Chondrocyte (in vitro differentiated cells): ENCODE results near the gene PACSIN1. TPM values are rescaled to one million over a fixed set of nuclear protein-coding genes. Genes with fewer than 3 reads are reported as not detected.

Experiments
- DNase-seq: peaks from one replicate; pipeline ENCODE4 v3.0.0; 2021; ENCODE audit warnings: mixed read lengths, low spot score
- H3K27ac Mint-ChIP-seq: one replicate; pipeline ENCODE4 v1.8.0; 2021; ENCODE audit warnings: mild to moderate bottlenecking, moderate library complexity, mixed read lengths; ENCODE audit not compliant: unreplicated experiment
- H3K27me3 Mint-ChIP-seq: 2 replicates; pipeline ENCODE4 v1.8.0; 2021; ENCODE audit warnings: low read depth, mixed read lengths
- H3K36me3 Mint-ChIP-seq: 2 replicates; pipeline ENCODE4 v1.8.0; 2021; ENCODE audit warnings: low read depth, mixed read lengths
- H3K4me1 Mint-ChIP-seq: 2 replicates; pipeline ENCODE4 v1.8.0; 2021; ENCODE audit warnings: low read depth, mild to moderate bottlenecking, mixed read lengths
- H3K4me3 Mint-ChIP-seq: one replicate; pipeline ENCODE4 v1.8.0; 2021; ENCODE audit warnings: mild to moderate bottlenecking, moderate library complexity, mixed read lengths; ENCODE audit not compliant: unreplicated experiment
- H3K9me3 Mint-ChIP-seq: 2 replicates; pipeline ENCODE4 v1.8.0; 2021; ENCODE audit warnings: low read depth, mixed read lengths
- CTCF ChIP-seq: fragments of 200-600 bp; sonication (generic); IDR thresholded peaks from 2 replicates; pipeline ENCODE4 v1.5.0; 2021; ENCODE audit warnings: antibody characterized with exemption, mild to moderate bottlenecking, moderate library complexity
- total RNA-seq: library from RNA; stranded (reverse); gene quantifications from 3 replicates; pipeline ENCODE4 v1.2.1, GENCODE V29; 2021

The PACSIN1 gene
- total RNA-seq, 1 donor from 2014 or later = 0.15 TPM

GRCh38 chr6:34438705-34439104 lies 27.2 kb upstream of the PACSIN1 start:
- DNase-seq = no peak
- Mint-ChIP-seq H3K4me1 (no peaks in the 10 kb centered on the region), H3K9me3 (peaks cover 6% of the 10 kb centered on the region), H3K4me3 (no peak overlapping the region), H3K36me3 (no peaks in the 10 kb centered on the region), H3K27ac (no peak overlapping the region), H3K27me3 (no peaks in the 10 kb centered on the region)
- no peak for TF ChIP-seq CTCF

- DNase-seq = no peak
- no peak overlapping the region for H3K27ac Mint-ChIP-seq
- no peak overlapping the region for H3K4me3 Mint-ChIP-seq
- no peak for TF ChIP-seq CTCF
- no peaks in the 10 kb centered on the region for H3K4me1 Mint-ChIP-seq
- peaks cover 6% of the 10 kb centered on the region for H3K9me3 Mint-ChIP-seq
- no peaks in the 10 kb centered on the region for H3K36me3 Mint-ChIP-seq
- H3K27me3 Mint-ChIP-seq = no peaks in the 10 kb centered on the region
Observed at GRCh38 chr6:34439442-34439841, 26.4 kb upstream of the PACSIN1 start.

DNA sequence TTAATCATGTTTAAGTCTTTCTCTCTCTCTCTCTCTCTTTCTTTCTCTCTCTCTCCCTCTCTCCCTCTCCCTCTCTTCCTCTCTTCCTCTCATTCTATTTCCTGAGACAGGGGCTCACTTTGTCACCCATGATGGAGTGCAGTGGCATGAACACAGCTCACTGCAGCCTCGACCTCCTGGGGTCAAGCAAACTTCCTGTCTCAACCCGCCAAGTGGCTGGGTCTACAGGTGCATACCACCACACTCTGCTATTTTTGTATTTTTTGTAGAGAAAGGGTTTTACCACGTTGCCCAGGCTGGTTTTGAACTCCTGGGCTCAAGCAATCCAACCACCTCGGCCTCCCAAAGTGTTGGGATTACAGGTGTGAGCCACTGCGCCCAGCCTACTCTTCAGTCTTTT lies 24.4 kb upstream of the PACSIN1 start:
- Mint-ChIP-seq H3K27me3 (no peaks in the 10 kb centered on the region), H3K9me3 (peaks cover 6% of the 10 kb centered on the region), H3K4me1 (no peaks in the 10 kb centered on the region), H3K27ac (no peak overlapping the region), H3K36me3 (no peaks in the 10 kb centered on the region), H3K4me3 (no peak overlapping the region)
- TF ChIP-seq CTCF = no peak
- DNase-seq = no peak

DNA sequence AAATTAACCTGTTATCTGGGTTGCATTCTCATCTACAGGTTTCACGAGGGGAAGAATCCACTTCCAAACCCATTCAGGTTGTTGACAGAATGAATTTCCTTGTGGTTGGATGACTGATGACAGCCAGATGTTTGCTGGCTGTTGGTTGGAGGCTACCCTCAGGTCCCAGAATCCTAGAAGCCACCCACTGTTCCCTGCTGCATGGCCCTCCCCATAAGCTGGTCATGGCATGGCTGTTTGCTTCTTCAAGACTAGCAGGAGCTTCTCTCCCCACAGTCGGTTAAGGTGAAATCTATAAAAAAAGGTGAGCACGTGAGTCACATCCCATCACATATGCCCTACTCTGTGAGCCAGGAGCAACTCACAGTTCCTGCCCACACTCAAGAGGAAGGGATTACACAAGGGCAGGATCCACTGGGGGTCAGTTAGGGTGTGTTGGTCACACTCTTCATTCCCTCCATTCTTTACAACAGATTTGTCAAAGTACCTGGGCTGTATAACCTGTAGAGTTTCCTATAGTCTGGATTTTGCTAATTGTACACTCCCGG lies 20.5 kb upstream of the PACSIN1 start:
- Mint-ChIP-seq H3K4me3 (no peak overlapping the region), H3K27ac (no peak overlapping the region), H3K36me3 (no peaks in the 10 kb centered on the region), H3K9me3 (no peaks in the 10 kb centered on the region), H3K27me3 (no peaks in the 10 kb centered on the region), H3K4me1 (no peaks in the 10 kb centered on the region)
- TF ChIP-seq CTCF = no peak
- DNase-seq = no peak

- H3K27ac Mint-ChIP-seq = no peak overlapping the region
- peaks cover 6% of the 10 kb centered on the region for H3K9me3 Mint-ChIP-seq
- no peak for DNase-seq
- no peaks in the 10 kb centered on the region for H3K4me1 Mint-ChIP-seq
- H3K4me3 Mint-ChIP-seq = no peak overlapping the region
- H3K27me3 Mint-ChIP-seq = no peaks in the 10 kb centered on the region
- H3K36me3 Mint-ChIP-seq = peaks cover 2% of the 10 kb centered on the region
- TF ChIP-seq CTCF = no peak
Observed at GRCh38 chr6:34447386-34447785, 18.5 kb upstream of the PACSIN1 start.
